CD4-positive, alpha-beta T cell treated with Interferon gamma for 1 hour (primary cell): Measurements from ENCODE around the gene RTN4.

ENCODE experiments used
- DNase-seq: peaks from one replicate; pipeline ENCODE4 v3.0.0-alpha.2; 2020

The RTN4 gene

DNA sequence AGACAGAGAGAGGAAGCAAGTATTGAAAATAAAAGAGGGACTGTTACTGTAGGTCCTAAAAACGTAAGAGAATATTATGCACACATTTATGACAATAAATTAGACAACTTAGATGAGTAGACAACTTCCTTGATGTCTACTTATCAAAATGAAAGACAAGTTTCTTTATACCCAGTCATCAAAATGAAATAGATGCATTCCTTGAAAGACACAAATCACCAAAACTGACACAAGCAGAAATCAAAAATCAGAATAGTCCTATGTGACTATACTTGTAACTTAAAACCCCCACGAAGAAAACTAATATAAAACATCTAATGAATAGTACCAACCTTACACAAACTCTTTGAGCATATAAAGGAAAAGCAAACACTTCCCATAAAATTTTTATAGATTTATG lies 14.5 kb downstream of the RTN4 start:
- no peak for DNase-seq

DNA sequence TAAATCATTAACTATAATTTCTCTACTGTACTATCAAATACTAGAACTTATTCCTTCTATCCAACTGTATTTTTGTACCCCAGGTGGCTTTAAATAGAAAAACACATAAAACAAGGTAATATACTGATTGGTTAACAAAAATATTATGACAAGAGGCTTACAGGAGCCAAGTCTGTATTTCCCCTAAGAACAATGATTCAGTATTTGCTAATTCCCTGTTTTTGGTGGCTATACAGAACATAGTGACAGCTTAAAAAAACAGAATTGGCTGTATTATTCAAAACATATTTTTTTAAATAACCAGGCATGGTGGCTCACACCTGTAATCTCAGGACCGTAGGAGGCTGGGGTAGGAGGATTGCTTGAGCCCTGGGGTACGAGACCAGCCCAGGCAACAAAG lies 16.3 kb downstream of the RTN4 start:
- no peak for DNase-seq

DNA sequence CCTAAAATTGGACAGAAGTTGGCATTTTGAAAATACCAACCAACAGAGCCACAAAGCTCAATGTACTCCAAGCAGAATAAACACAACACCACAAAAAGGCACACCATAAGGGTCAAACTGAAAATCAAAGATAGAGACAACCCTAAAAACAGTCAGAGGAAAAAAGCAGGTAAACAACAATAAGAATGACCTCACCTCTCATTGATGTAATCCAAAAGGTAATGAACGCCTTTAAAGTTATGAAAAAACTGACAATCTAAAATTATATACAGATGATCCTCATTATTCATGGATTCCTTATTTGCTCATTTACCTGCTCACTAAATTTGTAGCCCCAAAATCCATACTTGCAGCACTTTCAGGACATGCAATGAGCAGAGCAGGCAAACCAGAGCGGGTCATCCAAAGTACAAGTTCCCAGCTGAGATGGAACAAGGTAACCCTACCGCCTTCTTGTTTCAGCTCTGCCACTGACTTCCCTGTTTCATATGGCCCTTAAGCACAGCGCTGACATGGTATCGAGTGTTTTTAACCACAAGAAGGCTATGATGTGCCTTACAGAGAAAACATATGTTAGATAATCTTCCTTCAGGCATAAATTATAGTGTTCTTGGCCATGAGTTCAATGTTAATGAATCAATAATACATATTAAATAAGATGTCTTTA lies 17.0 kb downstream of the RTN4 start:
- peak; percentile 29 for DNase-seq

DNA sequence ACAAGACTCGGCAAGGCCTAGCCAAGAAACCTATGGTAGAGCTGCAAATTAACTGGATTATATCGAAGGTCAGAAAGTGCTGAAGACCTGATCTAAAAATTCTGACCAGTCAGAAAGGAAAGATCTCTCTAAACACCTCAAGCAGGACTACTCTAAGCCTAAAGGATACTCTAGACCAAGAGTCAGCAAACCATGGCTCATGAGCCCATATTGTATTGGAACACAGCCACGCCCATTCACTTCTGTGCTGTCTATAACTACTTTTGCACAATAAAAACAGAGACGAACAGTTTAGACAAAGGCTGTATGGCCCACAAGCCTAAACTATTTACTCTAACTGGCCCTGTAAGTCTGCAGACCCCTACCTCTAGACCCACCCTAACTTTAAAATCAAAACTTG lies 18.7 kb downstream of the RTN4 start:
- DNase-seq, result no peak

DNA sequence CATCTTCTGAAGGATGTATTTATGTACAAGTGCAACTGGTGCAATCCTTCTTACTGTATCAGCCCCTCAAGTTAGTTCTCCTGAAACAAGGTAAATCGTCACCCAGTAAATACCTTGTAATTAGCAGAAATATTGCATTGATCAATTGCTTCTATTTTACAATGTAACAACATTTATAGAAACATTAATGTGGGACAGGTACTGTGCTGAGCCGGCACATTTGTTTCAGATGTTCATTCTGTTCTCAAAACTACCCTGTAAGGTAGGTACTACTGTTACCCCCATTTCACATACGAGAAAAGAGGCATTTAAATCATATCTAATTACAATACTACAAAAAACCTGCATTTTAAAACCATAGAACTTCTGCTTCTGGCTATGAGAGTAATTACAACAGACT lies 19.5 kb downstream of the RTN4 start:
- no peak for DNase-seq

DNA sequence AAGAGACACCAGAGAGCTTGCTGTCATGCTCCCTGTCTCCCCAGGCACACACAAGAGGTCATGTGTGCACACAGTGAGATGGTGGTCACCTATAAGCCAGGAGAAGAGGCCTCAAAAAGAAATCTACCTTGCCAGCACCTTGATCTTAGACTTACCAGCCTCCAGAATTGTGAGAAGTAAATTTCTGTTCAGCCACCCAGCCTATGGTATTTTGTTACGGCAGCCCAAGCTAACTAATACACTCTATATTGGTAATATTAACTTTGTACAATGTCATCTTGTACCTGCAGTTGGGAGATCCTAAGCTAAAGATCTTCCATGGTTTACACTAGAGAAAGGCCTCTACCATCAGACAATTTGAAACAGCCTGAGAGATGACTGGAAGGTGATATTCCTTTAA lies 21.2 kb downstream of the RTN4 start:
- DNase-seq, result no peak

DNA sequence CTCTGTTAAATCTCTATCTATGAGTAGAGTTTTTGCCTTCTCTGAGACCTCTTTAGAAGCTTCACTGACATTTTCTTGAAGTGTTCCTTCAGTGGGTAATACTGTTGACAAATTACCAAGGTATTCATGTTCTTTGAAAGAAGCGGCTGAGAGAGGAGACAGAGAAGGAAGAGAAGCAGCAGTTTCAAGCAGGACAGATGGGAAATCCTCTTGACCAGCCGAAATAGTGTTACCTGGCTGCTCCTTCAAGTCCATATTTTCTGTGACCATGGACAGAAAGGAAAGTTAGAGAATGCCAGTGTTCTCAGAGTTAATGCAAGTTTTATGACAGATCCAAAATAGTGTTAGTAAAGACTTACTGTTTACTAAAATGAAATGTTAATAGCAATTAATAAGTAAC lies 23.0 kb downstream of the RTN4 start:
- DNase-seq, result no peak

DNA sequence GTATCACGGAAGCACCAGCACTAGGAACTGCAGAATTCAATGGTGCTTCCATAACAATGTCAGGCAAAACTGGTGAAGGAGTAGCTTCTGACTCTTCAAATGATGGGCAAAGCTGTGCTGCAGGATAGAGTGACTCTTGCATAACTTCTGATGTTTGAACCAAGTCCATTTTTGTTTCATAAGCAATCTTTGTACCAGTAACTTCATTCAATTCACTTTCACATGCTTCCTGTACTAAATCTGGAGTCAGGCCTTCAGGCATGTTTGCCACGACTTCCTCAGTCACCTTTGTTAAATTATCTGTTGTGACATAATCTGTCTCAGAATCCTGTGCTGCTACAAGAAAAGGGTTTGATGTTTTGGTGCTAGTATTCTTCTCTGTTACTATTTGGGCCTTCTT lies 24.0 kb downstream of the RTN4 start:
- DNase-seq, result no peak

DNA sequence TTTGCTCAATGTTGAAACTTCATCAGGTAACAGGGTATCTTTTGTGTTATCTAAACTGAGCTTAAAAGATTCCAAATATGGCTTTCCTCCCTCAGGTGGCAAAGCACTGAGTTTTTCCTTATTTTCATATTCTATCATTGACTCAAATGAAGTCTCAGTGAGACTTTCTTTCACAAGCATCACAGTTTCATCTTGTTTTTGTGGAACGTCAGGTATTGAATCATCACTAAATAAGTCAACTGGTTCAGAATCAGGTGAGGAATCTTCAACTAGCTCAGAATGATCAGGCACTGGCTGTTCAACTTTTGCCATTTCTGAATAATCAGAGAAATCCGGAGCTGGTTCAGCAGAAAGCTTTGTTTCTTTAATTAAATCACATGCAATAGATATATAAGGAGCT lies 24.6 kb downstream of the RTN4 start:
- DNase-seq, result no peak

DNA sequence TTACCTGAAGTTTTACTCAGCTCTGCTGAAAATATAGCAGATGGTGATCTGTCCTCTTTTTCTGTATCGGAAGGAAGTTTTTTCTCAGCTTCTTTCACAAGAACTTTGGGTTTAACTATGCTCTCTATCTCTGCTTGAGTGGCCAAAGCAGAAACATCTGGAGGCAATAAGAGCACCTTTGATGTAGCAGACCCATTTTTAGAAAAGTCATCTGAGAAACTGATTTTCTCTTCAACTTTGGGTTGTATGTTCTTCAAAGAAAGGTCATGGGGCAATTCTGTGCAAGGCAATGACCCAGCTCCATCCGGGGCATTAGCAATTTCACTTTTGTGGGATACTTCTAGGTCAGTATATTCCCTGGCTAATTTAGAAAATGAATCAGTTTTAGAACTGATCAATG lies 25.2 kb downstream of the RTN4 start:
- no peak for DNase-seq

DNA sequence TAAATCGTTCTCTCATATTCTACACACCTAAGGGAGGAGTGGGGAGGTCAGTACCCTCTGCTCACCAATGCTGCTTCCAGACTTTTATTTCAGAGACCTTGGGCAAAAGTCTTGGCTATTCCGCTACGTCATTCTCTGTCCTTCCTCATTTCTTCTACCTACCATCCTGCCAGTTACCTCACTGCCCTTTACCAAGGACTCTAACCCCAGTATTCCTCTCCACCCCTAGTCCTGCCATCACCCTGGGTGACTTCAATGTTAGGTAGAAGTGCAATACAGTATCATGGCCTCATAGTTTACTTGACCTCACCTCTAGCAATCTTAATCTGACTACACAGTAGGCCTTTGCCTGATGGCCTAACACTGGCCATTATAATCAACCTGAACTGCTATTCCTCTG lies 27.8 kb downstream of the RTN4 start:
- DNase-seq, result no peak

DNA sequence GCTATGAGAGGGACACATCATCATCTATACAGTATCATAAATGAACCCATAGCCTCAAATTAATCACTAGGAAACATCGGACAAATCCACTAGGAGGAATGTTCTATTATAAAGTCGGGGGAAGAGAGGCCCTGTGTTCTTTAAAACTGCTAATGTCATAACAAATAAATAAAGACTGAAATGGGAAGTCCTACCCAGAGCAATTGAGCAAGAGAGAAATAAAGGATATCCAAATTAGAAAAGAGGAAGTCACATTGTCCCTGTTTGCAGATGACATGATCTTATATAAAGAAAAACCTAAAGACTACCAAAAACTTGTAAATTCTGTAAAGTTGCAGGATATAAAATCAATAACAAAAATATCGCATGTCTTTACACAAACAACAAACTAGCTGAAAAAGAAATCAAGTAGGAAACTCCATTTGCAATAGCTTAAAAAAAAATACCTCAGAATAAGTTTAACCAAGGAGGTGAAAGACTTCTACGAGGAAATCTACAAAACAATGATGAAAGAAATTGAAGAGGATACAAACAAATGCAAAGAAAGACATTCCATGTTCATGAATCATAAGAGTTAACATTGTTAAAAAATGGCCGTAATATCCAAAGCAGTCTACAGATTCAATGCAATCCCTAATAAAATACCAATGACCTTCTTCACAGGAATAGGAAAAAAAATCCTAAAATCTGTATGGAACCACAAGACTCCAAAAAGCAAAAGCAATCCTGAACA lies 30.6 kb downstream of the RTN4 start:
- no peak for DNase-seq

DNA sequence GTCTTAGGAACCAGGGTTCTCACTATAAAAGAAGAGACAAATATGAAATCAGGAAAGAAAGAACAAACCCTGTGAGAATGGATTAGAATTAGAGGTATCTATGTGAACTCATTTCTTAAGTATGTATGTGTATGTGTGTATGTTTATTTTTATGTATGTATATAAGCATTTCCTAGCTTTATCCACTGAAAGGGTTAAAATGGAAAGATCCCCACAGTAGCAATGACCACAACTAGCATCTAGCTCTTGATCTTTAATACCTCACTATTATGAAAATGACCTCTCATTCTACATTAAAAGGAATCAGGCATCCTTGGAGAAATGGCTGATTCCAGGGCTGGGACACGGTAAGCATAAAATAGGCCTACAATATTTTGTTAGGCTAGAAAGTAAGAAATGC lies 31.6 kb downstream of the RTN4 start:
- no peak for DNase-seq

DNA sequence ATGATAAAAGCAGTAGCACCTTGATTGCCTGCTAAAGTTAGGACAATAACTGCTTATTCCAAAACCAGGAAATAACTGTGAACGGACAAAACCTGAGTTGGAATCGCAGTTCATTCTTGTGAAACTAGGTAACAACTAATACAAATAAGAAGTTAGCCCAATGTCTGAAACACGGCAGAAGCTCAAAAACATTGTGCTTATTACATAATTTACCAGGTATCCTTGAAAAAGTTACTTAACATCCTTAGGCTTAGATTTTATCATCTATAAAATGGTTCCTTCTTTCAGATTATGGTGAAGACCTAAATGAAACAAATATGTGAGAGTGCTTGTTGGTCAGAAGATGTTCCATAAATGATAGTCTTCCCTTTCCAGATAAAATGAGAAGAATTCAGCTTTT lies 32.4 kb downstream of the RTN4 start:
- DNase-seq, result no peak

DNA sequence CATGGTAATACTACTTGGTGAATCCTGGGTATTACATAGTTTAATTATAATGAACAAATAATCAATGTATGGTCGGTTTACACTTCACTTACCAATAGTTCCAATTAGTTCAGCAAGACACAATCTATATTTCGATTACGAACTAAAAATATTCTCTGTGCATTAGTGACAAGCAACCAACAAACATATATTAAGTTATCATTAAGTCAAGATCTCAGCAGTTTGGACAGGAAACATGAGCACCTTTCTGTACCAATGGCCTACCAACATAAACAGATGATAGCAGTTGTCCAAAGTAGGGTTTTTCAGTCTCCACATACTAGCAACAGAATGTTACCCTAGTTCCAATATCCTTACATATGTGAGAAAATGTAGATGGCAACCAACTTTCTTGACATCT lies 32.8 kb downstream of the RTN4 start:
- no peak for DNase-seq

DNA sequence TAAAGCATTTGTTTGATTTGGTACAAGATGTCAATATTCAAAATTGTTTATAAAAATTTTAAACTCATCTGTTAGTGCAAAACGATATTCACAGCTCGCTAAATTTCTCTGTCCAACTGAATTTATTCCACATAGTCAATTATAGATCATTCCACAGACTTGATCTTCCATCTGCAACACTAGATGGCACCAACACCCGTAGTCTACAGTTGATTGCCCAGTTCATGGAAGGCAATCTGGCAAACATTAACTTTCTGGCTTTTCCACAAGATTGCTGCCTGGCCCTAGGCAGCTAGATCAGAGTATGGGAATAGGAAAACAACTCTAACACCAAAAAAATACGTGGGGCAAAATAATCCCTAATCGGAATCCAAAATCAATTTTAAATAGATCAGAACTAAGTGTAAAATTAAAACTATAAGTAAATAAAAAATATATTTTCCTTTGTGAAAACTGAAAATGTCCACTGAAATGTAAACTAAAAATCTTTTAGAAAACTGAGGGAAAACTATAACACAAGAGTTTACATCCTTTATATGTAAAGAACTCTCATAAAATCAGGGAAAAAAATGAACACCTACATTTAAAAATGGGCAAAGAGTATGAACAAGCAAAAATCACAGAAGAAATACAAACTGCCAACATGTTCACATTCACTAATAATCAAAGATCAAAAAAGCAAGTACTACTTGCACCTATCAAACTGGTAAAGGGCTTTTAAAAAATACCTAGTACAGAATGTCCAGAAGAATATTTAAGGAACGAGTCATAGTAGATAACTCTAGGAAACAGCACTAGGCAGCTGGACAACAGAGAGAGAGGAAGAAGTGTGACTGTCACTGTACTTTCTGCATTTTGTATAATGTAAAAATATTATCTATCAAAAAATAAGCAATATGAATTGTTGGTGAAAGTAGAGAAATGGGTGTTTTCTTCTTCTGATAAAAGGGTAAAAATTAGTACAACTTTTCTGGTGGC lies 35.0 kb downstream of the RTN4 start:
- DNase-seq, result peak; percentile 29

DNA sequence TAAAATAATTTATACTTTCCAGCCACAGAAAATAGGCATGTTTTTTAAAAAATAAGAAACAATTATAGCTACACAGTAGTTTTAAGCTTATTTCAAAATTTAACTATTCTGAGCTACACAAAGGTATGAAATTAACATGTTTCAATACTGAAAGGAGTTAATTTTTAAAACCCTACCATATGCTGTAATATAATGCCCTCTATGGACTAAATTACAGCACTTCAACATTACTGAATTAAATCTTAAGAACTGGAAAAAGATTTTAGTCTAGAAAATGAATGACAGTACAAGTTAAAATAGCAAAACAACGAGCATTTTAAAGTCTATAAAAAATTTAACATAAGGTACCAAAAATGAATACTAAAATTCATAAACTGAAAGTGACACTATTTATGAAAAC lies 36.3 kb downstream of the RTN4 start:
- DNase-seq, result no peak

DNA sequence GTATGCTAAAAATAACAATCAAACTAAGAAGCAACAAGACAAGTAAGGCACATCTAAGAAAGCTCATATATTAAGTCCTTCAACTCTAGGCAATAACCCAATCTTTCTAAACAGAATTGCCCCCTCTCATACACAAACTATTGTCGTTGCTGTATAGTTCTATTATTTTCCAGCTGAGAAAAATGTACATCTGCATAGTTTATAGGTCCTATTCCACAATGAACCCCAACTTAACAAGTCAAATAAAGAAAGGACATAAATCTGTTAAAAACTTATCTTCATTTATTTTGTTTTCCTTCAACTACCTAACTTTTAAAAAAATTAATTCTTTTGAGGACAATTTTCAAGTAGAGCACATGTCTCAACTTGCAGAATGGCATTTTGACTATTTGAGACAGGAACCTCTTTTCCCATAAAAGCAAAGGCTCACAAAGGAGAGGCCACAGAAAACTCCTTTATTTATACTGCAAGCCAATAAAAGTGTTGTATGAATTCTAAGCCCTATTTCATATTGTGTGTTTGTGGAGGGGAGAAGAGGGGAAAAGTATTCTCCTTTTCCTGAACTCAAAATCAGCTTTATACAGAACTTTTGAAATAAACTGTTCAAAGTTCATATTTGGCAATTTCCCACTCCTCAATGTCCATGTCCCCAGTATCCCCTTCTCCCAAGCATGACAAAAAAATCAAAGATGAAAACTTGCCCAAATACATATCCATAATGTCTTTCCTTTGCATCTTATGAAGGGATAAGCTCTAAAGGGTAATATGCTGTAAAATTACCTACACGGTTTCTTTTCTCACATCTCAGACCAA lies 37.4 kb downstream of the RTN4 start:
- no peak for DNase-seq

DNA sequence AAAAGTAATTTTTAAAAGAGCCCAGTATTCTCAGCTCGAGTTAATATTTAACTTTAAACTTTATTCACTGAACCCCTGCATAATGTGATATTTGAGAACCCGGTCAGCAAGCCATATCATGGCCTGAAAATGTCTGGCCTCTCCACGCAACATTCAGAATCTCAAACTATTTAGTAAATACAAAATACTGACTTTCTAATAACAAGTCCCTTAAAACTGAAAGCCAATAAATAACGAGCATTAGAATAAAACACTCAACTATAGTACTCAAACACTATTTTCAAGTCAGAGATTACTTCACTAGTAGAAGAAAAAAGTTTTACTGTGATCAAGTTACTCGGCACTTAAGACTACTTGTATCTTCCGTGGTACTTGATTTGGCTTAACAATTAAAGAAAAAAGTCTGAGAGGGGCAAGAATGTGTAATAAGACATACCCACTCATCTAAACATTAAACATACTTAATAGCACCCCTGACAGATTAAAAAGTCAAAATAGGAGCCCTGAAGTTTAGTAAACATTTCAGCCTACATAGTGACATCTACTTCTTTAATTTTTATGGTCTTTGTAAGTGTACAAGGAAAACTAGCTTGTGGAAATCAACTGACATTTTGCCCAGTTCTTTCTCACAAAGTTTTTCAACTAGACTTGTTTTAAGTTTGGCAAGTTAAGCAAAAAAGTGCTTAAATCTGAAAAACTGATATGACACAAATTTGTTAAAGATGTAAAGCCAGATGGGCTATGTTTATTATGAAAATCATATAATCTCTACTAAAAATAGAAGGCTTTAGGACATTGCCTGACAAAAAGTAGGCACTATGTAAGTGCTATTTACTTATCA lies 38.2 kb downstream of the RTN4 start:
- no peak for DNase-seq

DNA sequence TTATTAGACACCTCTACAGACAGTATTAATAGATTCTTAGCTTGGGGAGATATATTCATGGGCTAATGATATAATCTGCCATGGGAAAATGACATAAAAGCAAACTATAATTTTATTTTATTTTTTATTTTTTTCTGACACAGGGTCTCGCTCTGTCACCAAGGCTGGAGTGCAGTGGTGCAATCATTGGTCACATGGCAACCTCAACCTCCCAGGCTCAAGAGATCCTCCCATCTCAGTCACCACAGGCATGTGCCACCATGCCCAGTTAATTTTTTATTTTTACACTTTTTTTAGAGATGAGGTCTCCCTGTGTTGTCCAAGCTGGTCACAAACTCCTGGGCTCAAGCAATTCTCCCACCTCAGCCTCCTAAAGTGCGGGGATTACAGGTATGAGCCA lies 39.3 kb downstream of the RTN4 start:
- peak; percentile 3 for DNase-seq

DNA sequence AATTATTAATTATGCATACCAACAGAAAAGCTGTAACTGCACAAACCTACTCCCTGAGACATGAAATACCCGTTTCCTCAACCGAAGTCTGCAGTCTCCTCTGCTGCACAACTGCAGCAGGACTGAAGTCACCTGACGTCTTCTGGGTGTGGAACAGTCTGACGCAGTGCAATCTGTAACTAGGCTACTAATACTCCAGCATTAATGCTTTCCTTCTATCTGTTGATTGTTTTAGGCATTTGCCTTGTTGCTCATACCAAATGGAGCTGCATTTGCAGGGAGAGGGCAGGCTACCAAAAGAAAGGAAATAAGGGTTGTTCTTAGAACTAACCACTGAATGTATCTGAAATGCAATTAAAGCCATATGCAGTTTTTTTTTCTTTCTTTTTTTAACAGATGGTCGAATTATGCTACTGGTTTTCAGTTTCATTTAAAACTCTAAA lies 40.1 kb downstream of the RTN4 start:
- DNase-seq, result peak; percentile 64
